HG02571 (cell line): ENCODE data around the gene B9D1.
"Not testable (repeated sequence)": the region's sequence is repeated elsewhere in the genome, so short reads cannot be mapped to it uniquely, and the experiment has no call there.

Source experiments
- ATAC-seq: cut with Tn5 transposase; IDR thresholded peaks from one replicate; pipeline ENCODE4 v1.9.1; 2021; ENCODE audit warnings: mild to moderate bottlenecking, moderate library complexity; ENCODE audit not compliant: unreplicated experiment

Gene B9D1

DNA sequence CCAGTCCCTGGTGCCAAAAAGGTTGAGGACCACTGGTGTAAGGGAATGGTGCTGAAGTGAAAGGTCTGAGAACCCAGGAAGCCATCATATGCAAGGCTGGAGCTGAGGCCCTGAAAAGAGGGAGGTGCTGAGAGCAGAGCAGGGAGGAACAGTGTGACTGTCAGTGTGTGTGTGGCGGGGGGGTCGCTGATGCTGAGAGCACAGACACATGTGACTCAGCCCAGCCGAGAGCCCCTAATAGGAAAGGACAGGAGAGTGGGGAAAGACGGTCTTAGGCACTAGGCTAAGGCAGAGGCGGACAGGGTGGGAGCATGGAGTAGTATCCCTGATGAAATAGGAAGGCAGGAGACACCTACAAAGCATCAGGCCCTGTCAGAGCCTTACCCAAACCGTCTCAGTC is 1.2 kb downstream of the B9D1 start:
- ATAC-seq, result no peak

DNA sequence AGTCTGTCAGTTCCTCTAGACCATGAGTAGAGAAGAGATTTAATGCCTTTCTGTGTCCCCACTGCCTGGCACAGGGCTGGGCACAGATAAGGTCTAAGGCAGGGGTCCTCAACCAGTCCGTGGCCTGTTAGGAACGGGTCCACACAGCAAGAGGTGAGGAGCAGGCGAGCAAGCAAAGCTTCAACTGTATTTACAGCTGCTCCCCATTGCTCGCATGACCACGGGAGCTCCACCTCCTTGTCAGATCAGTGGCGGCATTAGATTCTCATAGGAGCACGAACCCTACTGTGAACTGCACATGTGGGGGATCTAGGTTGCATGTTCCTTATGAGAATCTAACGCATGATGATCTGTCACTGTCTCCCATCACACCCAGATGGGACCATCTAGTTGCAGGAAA is 1.8 kb downstream of the B9D1 start:
- ATAC-seq, result no peak

DNA sequence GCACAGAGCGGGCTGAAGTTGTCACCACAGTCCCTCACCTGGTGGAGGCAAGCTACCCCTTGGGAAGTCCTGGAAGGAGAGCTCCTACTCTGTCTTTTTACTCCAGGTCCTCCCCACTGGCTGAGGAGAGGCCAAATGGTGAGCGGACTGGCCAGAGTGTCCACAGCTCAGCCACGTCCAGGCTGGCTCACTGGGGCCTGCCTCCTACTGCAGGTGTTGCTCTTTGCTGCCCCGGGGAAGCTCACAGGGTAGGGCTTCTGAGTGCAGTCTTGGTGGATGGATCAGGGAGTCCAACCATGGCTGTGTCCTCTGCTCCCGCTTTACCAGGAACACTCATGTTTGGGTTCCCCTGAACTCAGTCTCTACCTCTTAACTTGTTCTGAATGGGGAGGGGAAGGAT is 2.7 kb downstream of the B9D1 start:
- no peak for ATAC-seq

DNA sequence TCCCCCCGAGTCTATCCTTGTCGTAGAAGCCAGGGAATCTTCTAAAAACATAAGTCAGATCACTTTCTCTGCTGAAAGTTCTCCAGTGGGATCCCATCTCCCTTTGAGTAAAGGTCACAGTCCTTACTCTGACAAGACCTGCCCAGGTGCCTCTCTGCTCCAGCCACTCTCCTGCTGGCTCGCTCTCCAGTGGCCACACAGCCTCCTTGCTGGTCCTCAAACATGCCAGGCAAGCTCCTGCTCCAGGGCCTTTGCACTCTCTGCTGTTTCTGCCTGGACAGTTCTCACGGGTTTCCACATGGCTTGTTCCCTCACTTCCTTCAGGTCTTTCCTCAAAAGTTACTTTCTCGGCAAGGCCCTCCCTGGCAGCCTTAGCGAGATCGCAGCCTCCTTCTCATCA is 3.4 kb downstream of the B9D1 start:
- no peak for ATAC-seq

DNA sequence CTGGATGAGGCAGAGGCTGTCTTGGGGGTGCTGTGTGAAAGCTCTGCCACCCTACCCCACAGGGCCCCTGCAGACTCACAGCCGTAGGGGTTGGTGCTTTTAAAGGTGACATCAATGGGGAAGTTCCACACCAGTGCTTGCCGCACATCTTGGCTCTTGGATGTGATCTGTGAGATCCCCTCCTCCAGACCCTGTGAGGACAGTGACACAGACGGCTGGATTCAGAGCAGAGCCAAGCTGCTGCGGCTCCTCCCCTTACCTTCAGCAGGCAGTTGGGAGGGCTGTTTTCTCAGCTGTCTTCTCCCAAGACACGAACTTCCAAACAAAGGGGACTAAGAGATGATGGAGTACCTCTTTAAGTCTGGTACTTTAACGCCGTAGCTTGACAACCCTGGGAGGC is 4.8 kb downstream of the B9D1 start:
- ATAC-seq, result no peak

GRCh38 chr17:19357351-19357750 is 5.2 kb downstream of the B9D1 start:
- ATAC-seq, result no peak

DNA sequence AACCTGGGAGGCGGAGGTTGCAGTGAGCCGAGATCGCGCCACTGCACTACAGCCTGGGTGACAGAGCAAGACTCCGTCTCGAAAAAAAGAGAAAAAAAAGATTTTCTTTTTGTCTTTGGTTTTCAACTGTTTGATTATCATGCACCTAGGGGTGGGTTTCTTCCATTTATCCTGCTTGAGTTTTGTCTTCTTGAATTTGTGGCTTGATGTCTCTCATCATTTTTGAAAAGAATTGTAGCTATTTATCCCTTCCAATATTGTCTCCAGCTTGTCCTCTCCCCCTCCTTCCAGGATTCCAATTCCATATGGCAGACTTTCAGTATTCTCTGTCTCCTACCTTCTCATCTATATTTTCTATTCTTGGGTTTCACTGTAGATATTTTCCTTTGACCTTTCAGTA is 7.8 kb downstream of the B9D1 start:
- ATAC-seq, result no peak

- not testable (repeated sequence) for ATAC-seq
Observed at GRCh38 chr17:19353401-19353800, 9.1 kb downstream of the B9D1 start.

DNA sequence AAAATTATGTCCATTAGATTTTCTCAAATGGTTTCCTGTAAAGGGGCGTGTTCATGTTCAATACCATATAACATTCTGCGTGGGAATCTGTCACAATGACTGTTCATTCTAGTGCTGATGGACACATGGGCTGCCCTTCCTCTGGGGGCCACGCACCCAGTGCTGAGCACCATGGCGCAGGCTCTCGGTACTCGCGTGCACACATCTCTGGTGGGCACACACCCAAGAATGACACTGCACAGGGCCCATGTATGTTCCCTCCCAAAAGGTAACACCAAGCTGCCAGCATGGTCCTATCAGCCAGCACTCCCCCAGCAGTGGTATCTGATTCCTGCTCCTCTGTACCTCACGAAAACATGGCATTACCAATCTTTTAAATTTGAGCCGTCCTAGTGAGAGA is 13.7 kb downstream of the B9D1 start:
- no peak for ATAC-seq

DNA sequence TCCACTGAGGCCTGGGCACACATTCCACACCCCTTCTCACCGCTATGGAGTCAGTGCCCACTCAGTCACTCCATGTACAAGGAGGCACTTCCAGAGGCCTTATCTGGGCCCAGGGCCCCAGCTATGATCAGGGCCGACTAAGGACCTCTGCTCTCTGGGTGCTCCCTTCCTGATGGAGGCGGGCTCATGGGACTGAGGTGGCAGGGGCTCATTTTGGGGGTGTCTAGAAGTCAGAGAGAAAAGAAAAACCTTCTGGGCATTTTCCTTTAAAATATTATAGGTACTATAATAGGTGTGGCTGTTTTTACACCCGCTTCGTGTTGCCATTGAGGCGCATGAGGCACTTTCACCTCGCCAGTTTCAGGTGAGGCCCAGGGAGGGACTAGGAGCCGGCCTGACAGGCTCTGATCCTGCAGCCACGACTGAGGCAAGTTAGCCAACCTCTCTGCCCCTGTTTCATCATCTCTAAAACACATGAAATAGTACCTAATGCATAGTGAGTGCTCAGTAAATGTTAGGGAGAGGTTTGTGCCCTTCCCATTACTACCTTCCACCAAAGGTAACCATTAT is 14.4 kb downstream of the B9D1 start:
- ATAC-seq, result no peak

DNA sequence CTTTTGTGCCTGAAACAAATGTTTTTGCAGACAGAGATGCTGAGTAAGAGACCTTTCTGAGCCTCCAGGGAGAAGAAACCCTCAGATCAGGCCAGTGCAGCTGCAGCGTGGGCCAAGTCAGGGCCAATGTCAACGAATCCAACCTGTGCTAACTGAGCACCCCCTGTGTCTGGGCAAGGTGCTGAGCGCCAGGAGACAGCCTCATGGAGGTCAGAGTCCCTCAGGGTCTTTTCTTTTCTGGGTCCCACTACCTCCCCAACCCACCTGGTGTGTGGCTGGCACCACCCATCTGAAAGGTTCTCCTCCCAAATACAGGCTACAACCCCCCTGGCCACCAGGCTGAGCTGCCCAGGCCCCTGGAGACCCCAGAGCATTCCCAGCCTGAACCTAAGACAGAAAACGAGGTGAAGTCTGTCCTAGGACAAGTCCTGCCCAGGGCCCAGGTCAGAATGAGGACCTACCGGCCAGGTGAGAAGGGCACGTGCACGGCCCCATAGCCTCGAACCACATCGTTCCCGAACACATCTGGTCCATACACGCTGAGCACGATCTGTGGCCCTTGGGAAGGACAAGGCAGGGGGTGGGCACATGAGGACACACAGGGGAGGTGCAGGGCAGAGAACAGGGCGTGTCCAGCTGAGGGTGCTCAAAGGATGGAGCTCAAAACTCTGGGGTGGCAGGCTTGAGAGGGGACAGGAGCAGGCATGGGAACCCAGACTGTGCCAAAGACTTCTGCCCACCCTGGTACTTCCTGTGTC is 15.0 kb downstream of the B9D1 start:
- ATAC-seq, result no peak

DNA sequence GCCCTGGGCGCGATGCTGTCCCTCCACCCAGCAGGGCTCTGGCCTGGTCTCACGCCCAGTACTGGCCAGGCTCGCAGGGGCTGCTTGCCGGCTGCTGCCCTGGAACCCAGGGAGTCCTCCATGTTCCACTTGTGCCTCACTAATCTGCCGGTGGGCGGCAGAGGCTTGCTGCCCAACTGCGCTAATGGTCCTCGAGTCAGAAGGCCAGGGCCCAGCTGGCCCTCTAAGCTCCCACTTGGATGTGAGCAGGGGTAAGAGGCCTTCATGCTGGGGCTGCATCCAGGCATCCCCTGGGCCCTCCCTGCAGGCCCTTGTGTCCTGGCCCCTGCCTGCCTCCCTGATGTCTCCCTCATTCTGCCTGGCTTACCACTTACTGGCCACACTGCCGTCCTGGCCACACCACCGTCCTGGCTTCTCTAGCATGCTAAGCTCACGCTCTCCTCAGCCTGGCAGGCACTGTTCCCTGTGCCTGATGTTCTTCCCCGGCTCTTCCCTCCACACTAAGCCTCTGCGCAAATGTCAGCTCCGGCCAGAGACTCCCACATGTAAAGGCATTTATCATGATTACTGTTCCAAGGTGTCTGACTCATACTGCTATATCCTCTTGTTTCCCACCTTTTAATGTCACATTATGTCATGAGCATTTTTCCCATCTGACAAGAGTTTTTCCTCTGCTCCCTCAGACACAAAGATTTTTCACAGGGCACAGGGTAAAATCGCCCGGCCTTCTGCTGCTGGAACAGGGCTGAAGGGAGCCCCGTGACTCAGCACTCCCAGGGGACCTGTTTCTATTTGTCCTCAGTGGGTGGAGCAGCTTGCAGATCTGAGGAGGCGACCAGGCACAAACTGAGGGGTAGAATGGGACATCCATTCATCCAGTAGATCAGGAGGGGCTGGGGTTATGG is 15.9 kb downstream of the B9D1 start:
- ATAC-seq, result no peak

DNA sequence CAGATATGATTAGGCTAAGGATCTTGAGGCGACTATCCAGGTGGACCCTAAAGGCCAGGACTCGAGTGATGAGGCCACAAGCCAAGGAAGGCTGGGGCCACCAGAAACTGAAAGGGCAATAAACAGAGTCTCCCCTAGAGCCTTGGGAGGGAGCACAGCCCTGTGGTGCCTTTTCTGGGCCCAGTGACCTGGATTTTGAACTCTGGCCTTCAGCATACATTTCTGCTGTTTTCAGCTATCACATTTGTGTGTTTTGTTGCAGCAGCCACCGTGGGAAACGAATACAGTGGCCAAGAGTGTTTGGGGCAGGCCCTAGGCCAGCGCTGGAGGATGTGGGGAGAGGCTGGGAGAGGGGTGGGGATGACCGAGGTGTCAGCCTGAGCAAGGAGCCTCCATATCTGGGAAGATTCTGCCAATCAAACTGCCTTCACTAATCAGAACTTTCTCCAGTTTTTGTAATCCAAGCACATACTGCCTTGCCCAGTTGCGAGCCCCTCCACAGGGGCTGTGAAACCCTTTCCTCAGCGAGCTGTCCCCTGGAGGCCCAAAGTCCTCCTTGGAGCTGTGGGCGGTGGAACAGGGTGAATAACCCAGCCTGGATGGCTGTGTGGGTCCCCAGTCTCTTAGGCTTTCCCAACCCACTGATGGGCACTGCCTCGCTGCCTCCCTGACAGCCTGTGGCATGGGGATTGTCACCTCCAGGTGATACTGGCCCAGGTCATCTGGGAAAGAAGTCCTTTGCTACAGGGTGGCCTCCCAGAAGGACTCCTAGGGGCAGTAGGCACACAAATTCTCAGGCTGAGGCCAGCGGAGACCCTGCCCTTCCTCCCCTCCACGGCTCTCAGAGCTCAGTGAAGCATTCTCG is 16.8 kb downstream of the B9D1 start:
- ATAC-seq, result no peak

DNA sequence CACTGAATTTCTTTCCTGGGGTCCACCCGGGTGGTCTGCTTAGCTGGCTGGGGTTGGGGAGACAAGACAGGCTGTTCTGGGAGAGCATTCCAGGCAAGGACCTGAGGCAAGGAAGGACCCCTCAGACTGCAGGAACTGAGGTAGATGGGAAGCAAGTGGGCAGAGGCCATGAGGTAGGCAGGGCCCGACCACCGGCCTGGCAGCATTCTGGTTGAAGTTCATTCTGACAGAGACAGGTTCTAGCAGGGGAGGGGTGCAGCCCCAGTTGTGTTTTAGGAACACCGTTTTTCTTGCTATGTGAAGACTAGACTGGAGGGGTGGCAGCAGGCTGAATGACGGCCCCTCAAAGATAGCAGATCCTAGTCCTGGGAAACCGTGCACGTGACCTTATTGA is 17.5 kb downstream of the B9D1 start:
- ATAC-seq, result no peak

DNA sequence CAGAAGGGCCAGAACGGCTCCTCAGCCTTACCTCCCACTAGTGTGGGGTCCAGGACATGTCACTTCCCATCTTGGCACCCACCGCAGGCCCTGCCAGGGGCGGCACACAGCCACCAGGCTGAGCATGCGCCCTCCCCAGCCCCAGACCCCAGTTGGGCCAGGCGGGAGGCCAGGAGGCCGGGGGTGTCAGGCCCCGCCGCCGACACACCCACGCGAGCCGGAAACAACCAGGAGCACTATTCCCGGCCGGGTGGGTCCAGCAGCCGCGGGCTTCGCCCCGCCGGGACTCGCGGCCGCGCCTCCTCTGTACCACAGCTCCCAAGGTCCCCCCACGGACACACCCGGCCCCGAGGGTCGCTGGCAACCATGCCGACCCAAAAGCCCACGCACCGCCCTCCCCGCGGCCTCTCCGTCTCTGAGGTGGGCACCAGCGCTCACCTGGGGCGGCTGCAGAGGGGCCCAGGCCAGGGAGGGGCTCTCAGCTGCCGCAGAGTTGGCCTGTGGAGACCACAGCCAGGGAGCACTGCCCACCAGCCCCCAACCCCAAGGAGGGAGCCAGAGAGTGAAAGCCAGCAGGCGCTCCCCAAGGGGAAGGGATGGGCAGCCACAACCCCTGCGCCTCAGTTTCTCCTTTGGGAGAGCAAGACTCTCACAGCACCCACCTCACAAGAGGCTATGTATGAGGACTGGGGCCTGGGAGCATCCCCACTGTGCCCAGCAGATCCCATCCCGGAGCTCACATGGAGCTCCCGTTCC is 18.0 kb downstream of the B9D1 start:
- ATAC-seq, result no peak

DNA sequence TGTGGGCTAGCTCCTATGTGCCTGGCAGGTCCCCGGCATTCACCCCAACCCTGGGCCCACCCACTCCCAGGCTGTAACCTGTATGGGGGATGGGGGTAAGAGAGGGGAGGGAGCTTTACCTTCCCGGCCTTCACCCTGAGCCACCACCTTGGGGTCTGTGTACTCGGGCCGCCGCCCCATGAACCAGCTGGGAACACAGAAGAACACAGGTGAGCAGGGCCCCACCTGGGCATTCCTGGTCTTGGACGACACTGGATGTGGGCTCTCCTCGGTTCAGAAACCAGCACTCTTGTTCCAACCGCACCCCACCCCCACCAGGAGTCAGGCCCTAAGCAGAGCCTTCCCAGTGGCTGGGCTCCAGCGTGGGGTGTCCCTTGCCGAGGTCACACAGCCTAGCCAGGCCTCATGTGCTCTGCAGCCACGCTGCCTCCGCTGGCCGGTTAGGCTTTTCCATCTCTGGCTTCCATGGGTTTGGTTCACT is 18.8 kb downstream of the B9D1 start:
- no peak for ATAC-seq

DNA sequence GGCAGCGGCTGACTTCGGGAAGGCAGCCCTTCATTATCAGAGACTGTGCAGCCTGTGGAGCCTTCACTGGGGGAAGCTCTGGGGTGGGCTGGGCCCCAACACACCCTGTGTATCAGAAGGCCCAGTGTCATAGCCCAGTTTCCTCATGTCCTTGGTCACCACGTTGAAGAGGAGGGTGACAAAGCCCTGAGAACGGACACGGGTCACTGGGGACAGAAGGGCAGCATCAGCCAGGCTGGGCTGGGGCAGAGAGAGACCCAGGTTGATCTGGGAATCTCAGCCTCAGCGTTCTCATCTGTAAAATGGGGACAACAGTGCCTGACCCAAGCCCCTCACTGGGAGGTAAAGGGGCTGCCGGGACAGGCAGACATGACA is 19.3 kb downstream of the B9D1 start:
- no peak for ATAC-seq

DNA sequence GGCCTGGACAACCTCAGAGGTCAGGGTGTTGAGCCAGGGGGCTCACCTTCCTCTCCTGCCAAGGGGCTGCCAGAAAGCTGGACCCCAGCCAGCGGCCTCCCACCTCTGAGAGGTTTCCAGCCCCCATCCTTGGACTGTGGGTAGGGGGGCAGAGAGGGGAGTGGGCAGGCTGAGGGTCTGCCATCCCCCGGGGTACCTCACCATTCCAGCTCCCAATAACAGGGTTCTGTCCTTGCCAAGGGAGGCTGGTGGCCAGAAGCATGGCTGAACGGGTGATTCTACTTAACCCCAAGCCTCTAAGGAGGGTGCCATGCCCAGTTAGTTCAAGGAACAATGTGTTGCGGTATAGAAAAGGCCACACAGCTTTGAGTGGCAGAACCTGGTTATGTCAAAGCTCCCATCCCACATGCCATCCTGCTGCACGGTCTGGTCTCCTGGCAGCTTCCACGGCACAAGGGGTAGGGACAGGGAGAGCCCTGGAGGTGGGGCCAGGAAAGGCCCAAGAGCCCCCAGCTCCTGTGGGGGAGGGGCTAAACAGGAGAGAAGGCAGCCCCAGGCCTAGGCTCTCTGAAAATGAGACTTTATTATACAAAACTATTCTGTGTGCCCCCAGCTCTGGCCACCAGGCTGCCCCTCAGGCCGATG is 19.8 kb downstream of the B9D1 start:
- no peak for ATAC-seq
